Mononuclear cell (primary cell): ENCODE results near the gene EPS15. TPM values are rescaled to one million over a fixed set of nuclear protein-coding genes. Genes with fewer than 3 reads are reported as not detected.
"Not testable (repeated sequence)": the region's sequence is repeated elsewhere in the genome, so short reads cannot be mapped to it uniquely, and the experiment has no call there.

Experiments
- H3K27me3 ChIP-seq: 2 replicates; pipeline ENCODE4 v1.6.0; 2011; ENCODE audit warnings: low read length, control low read depth; ENCODE audit not compliant: insufficient read depth
- H3K4me1 ChIP-seq: 2 replicates; pipeline ENCODE4 v1.5.1; 2011; ENCODE audit warnings: mild to moderate bottlenecking, low read length, control low read depth; ENCODE audit not compliant: insufficient read depth
- H3K4me3 ChIP-seq: 2 replicates; pipeline ENCODE4 v1.5.1; 2011; ENCODE audit warnings: mild to moderate bottlenecking, low read length, moderate library complexity
- H3K9me3 ChIP-seq: 2 replicates; pipeline ENCODE4 v1.5.1; 2011; ENCODE audit warnings: low read depth, mild to moderate bottlenecking, control low read depth, low read length
- total RNA-seq: library from RNA; depleted of rRNA; stranded (reverse); fragments of >200 nt; gene quantifications from one replicate; pipeline ENCODE4 v1.2.3, GENCODE V29; 2012

The EPS15 gene
- total RNA-seq, 1 donor: 98.6 TPM

DNA sequence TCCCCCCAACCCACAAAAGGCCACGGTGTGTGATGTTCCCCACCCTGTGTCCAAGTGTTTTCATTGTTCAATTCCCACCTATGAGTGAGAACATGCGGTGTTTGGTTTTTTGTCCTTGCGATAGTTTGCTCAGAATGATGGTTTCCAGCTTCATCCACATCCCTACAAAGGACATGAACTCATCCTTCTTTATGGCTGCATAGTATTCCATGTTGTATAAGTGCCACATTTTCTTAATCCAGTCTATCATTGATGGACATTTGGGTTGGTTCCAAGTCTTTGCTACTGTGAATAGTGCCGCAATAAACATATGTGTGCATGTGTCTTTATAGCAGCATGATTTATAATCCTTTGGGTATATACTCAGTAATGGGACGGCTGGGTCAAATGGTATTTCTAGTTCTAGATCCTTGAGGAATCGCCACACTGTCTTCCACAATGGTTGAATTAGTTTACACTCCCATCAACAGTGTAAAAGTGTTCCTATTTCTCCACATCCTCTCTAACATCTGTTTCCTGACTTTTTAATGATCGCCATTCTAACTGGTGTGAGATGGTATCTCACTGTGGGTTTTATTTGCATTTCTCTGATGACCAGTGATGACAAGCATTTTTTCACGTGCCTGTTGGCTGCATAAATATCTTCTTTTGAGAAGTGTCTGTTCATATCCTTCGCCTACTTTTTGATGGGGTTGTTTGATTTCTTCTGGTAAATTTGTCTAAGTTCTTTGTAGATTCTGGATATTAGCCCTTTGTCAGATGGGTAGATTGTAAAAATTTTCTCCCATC lies 44.0 kb downstream of the EPS15 start:
- peaks cover 15% of the 10 kb centered on the region for H3K4me1 ChIP-seq
- H3K4me3 ChIP-seq, H3K9me3 ChIP-seq, H3K27me3 ChIP-seq: not testable (repeated sequence)

DNA sequence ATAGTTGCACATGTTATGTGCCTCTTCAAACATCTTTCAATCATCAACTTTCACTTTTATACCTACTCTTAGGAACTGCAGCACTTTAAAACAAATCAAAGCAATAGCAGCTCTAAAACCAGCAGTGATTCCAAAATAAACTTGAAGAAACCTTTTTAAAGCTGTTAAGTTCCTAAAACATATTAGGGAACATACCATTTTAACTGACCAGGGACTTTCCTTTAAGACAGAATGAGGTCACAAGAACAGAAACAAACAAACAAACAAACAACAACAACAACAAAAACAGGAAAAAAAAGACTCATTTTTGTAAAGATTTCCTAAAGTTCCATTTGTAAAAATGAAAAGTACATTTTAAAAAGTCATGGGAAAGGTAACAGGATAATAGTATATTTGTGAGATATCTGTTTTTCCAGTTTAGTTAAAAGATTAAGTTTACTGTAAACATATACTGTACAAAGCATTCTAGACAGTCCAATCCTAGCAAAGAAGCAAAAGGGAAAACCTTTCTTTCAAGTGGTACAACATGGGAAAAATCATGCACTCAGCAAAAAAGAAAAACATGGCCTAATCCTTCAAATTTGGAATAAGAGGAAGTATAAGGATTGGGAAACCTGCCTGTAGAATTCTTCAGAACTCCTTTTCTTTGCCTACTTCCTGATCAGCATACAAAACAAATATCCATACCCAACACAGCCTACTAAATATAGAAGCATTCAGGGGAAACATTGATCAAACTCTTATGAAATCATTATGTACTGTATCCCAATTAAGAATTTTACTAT lies 45.5 kb downstream of the EPS15 start:
- peaks cover 15% of the 10 kb centered on the region for H3K4me1 ChIP-seq
- no peaks in the 10 kb centered on the region for H3K27me3 ChIP-seq
- H3K9me3 ChIP-seq: no peaks in the 10 kb centered on the region
- no peak overlapping the region for H3K4me3 ChIP-seq

DNA sequence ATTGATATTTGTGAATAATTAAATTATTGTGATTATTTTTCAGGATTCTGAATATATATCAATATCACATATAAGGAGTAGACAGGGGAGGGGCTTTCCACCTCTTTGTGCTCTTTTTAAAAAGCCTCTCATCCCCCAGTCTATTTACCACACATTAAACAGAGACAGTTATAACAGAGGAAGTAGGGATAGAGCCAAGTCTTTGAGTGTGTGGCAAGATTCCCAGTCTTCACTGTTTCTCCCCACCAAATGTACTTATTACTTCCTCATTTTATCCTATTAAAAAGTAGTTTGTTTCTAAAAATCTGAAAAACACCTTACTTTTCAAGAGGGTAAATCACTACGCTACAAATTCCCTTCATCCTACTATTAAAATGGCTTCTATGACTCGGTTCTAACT lies 46.7 kb downstream of the EPS15 start:
- Histone ChIP-seq H3K4me1 (peaks cover 15% of the 10 kb centered on the region), H3K4me3 (no peak overlapping the region), H3K27me3 (no peaks in the 10 kb centered on the region), H3K9me3 (no peaks in the 10 kb centered on the region)

DNA sequence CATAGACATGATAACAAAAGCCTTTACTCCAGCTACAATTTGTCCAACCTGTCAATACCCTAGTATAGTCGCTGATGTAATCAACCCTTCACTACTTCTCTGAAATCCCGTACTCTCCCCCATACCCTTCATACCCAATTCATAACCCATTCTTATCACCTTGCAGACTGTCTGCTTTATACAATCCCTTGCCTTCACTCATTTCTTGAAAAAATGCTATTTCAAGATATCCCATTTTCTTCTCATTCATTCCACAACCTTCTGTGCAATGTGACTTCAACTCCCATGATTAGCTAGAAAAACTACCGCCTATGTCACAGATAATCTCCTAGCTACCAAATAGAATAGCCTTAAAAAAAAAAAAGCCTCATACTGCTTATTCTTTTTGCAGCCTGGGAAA lies 49.5 kb downstream of the EPS15 start:
- peaks cover 15% of the 10 kb centered on the region for H3K4me1 ChIP-seq
- no peak overlapping the region for H3K4me3 ChIP-seq
- no peaks in the 10 kb centered on the region for H3K27me3 ChIP-seq
- H3K9me3 ChIP-seq: no peaks in the 10 kb centered on the region

DNA sequence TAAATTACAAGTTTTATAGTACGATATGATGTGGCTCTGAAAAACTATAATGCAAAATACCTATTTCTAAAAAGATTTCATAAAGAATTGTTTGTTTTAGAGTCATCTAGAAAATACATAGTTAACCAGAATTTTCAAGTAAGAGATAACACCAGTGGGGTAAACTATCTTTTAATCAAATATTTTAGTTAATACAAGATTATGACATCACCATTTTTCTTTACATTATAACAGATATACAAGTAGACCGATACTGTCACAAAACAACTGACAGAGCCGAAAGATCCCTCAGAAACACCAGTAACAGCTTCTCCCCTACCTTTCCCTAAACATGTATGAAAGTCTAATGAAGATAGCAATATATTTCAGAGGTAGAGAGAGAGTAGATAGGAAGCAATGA lies 54.2 kb downstream of the EPS15 start:
- Histone ChIP-seq H3K4me3 (no peak overlapping the region), H3K27me3 (no peaks in the 10 kb centered on the region), H3K9me3 (no peaks in the 10 kb centered on the region), H3K4me1 (no peaks in the 10 kb centered on the region)

DNA sequence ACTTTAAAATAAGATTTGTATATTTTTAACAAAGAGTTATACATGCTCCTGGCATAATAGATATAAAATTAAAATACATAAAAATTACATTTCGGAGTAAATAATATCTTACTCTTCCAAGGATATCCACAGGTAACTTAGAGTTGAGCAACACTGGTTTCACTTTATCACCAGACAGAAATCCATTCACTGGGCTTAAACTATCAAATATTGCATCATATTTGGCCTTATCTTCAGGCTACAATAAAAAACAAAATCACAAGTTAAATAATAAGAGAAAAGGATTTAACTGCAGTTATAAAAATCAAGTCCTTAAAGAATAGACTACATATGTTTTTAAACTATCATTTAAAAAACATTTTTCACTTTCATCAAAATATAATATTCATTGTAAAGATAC lies 55.5 kb downstream of the EPS15 start:
- Histone ChIP-seq H3K9me3 (no peaks in the 10 kb centered on the region), H3K4me3 (no peak overlapping the region), H3K4me1 (no peaks in the 10 kb centered on the region), H3K27me3 (no peaks in the 10 kb centered on the region)

DNA sequence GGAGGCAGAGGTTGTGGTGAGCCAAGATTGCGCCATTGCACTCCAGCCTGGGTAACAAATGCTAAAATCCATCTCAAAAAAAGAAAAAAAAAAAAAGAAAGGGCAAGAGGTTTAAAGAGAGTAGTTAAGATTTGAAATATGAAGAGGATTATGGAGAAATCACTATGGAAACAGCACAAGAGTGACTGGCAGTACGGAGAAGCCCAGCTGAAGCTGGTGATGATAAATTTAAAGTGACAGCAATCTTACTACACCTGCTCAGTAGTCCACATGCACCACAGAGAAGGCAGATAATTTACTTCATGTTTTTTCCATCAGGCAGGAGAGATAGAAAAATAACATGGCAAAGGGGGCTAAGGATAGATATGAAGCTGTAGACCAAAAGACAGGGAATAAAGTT lies 56.8 kb downstream of the EPS15 start:
- H3K4me1 ChIP-seq, H3K27me3 ChIP-seq, H3K4me3 ChIP-seq, H3K9me3 ChIP-seq: not testable (repeated sequence)

DNA sequence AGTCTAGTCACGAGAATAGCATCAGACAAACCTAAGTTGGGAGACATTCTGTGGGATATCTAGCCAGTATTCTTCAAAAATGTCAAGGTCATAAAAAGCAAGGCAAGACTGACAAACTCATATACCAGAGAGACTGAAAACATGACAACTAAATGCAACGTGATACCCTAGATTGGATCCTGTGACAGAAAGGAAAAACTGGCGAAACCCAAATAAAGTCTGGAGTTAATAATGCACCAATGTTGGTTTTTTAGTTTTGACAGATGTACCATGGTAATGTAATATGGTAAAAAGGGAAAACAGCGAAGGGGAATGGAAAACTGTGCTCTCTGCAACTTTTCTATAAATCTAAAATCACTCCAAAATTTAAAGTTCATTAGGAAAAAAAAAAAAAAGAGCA lies 64.5 kb downstream of the EPS15 start:
- Histone ChIP-seq H3K4me1 (no peaks in the 10 kb centered on the region), H3K27me3 (no peaks in the 10 kb centered on the region), H3K4me3 (no peak overlapping the region), H3K9me3 (no peaks in the 10 kb centered on the region)

DNA sequence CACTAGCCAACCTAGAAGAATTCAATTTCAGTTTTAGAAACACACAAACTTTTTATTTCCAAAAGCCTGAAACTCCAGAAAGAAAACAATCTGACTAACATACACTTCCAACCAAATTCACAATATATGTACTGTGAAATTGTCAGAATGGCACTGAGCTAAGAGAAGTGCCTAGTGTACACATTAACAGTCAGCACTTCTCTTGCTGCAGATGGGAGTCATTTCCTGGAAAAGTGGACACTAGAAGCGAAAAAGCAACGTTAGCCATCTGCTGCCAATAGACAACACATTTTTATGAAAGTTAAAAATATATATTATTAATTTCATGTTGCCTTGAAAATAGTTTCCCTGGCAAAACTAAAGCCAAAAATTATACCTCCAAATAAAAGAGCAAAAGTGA lies 66.1 kb downstream of the EPS15 start:
- Histone ChIP-seq H3K27me3 (no peaks in the 10 kb centered on the region), H3K4me1 (no peaks in the 10 kb centered on the region), H3K4me3 (no peak overlapping the region), H3K9me3 (no peaks in the 10 kb centered on the region)

DNA sequence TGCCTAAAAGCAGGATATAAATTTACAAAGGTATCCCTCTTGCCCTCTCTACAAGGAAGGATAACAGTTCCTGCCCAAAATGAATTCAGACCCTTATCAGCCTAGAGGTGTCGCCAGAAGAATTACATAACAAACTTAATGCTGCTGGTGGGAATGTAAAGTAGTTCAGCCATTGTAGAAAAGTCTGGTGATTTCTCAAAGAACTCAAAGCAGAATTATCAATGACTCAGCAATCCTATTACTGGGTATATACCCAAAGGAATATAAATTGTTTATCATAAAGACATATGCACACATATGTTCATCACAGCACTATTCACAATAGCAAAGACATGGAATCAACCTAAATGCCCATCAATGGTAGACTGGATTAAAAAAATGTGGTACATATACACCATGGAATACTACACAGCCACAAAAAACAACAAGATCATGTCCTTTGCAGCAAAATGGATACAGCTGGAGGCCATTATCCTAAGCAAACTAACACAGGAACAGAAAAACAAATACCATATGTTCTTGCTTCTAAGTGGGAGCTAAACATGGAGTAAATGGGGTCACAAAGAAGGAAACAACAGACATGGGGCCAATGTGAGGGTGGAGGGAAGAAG lies 70.1 kb downstream of the EPS15 start:
- not testable (repeated sequence) for H3K4me3 ChIP-seq, H3K4me1 ChIP-seq, H3K9me3 ChIP-seq, H3K27me3 ChIP-seq

DNA sequence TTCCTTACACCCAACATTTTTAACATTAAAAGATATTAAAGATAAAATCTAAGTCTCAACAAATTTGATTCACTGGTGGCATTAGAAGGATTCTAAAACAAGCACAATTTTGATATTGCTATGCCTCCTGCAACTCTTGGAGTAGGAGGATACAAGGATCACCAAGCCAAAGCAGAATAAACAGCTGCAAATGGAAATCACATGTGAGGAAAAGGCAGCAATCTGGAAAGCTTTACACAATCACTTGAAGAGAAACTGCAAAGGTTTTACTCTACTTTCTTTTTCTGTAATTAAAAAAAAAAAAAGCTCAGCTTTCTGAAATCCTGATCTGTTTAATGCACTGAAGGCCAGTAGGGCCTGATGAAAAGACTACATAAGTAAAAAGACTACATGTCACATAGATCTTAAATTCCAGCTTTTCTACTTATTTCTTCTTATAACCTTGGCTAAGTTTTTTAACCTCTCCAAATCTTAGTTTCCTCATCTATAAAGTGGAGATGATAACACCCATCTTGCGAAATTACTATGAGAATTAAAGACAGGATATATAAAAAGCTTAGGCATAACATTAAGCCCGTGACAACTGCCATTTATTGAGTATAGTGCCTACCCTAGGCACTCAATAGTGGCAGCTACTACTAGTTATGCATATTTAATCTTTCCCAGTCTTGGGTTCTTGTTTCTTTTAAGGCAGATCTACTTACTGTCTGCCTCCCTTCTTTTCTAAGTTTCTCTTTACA lies 73.5 kb downstream of the EPS15 start:
- Histone ChIP-seq H3K4me1 (no peaks in the 10 kb centered on the region), H3K27me3 (no peaks in the 10 kb centered on the region)

DNA sequence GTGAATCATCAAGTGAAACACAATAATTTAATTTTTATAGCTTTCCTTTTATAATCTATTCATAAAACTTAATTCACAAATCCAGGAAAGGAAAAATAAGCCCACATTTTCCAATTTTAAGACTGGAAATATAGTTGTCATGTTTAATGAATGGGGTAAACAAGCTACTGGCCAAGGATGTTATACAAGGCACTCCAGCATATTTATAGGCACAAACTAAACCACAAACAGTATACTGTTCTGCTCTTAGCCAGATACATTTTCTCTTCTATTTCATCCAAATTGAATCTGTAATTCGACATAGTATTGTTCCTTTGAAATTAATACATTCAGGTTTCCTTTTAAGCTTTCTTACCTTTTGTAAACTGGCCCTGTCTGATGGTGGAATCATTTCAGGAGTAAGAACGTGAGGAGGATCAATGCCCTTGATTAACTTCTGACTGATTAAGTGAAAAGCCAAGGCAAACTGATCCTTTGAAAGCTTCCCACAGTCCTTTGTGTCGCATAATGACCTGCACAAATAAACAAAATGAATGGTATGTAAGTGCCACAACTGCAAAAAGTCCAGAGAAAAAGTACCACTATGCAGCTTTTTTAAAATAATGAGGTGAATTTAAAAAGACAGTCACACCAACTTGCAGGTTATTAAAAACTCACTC lies 74.4 kb downstream of the EPS15 start:
- H3K4me1 ChIP-seq: no peaks in the 10 kb centered on the region
- H3K27me3 ChIP-seq: no peaks in the 10 kb centered on the region
- H3K9me3 ChIP-seq: no peaks in the 10 kb centered on the region
- H3K4me3 ChIP-seq: no peak overlapping the region

More for the DNA sequence above, 73.5 kb downstream of the EPS15 start:
- Histone ChIP-seq H3K4me3 (no peak overlapping the region), H3K9me3 (no peaks in the 10 kb centered on the region)

DNA sequence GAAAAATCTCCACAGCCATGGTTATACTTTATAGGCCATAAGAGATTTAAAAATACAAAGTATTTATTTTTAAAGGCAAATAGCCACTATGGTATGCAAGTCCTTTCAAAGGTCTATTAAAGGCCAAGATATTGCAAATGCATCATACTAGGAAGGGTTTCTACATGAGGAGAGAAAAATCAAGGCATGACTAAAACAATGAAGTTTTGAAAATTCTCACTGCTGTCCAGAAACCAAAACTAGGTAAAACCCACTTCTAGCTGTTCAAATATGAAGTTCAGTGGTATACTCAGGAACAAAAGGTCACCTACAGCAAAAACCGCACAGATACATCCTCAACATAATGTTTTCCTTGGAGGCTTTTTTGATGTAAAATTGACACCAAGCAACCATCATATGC lies 75.0 kb downstream of the EPS15 start:
- Histone ChIP-seq H3K27me3 (no peaks in the 10 kb centered on the region), H3K4me3 (no peak overlapping the region), H3K4me1 (no peaks in the 10 kb centered on the region), H3K9me3 (no peaks in the 10 kb centered on the region)

DNA sequence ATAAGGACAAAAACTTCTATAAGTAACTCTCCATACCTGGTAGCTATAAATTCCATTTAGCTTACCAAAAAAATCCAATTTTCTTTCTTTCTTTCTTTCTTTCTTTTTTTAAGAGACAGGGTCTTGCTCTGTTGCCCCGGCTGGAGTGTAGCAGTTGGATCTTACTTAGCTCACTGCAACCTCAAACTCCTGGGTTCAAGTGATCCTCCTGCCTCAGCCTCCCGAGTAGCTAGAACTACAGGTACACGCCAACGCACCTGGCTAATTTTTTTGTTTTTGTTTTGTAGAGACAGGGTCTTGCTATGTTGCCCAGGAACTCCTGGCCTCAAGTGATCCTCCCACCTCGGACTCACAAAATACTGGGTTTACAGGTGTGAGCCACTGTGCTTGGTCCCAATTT lies 75.5 kb downstream of the EPS15 start:
- no peaks in the 10 kb centered on the region for H3K9me3 ChIP-seq
- H3K4me3 ChIP-seq: no peak overlapping the region
- no peaks in the 10 kb centered on the region for H3K27me3 ChIP-seq
- no peaks in the 10 kb centered on the region for H3K4me1 ChIP-seq
